ENCODE measurements around the gene NT5C3A.
"Not testable (repeated sequence)": the region's sequence is repeated elsewhere in the genome, so short reads cannot be mapped to it uniquely, and the experiment has no call there.

NT5C3A gene

DNA sequence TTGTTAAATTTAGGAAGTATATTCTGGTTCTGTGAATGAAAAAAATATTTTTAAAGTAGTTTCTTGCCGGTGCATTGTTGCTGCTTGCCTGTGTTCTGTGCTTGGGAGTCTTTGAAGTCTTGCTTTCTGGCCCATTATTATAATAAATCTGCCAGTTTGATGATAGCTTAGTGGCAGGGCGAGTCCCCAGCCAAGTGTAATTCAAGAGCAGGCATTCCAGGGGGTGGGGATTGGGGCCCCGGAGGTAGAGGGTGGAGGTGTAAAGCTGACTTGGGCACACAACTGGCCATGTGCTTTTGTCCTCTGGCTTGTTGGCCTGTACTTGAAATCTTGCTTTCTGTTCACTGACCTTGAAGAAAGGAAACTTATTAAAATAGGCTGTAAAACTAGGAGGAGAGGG lies 90.6 kb downstream of the NT5C3A start:
- not testable (repeated sequence) for DNase-seq

- not testable (repeated sequence) for DNase-seq
Observed at GRCh38 chr7:32967268-32967582, 95.4 kb downstream of the NT5C3A start.

- not testable (repeated sequence) for DNase-seq
Observed at GRCh38 chr7:32966489-32967267, 95.9 kb downstream of the NT5C3A start.

GRCh38 chr7:32964461-32965159 lies 98.0 kb downstream of the NT5C3A start:
- DNase-seq, result not testable (repeated sequence)
